Ovary (tissue), 9 donors: ENCODE measurements around the gene FNDC11. TPM values are rescaled to one million over a fixed set of nuclear protein-coding genes. Genes with fewer than 3 reads are reported as not detected.
"Not testable (repeated sequence)": the region's sequence is repeated elsewhere in the genome, so short reads cannot be mapped to it uniquely, and the experiment has no call there.

Experiments used
- DNase-seq, 5 donors: peaks; one replicate each; pipeline ENCODE4 v3.0.0-alpha.2; 2019 to 2020
- H3K27ac ChIP-seq, 2 donors: fragments of 200-600 bp; one replicate each; pipeline versions ENCODE4 v1.5.1 to v1.8.0; 2019 to 2022
- H3K27me3 ChIP-seq: fragments of 200-600 bp; one replicate; pipeline ENCODE4 v1.8.0; 2022
- H3K36me3 ChIP-seq: fragments of 200-600 bp; sonication (generic); one replicate; pipeline ENCODE4 v1.5.1; 2019
- H3K4me1 ChIP-seq: one replicate; pipeline ENCODE4 v1.8.1; 2013; ENCODE audit warnings: mild to moderate bottlenecking, moderate library complexity; ENCODE audit not compliant: insufficient read depth
- H3K4me3 ChIP-seq: fragments of 200-600 bp; sonication (generic); one replicate; pipeline ENCODE4 v1.5.1; 2017
- H3K9me3 ChIP-seq, 2 donors: fragments of 200-600 bp in 1 of 2; sonication (generic) in 1 of 2; one replicate each; pipeline versions ENCODE4 v1.5.1 to v1.8.1; 2013 to 2019; ENCODE audit warnings: mild to moderate bottlenecking in 1 of 2, moderate library complexity in 1 of 2
- EP300 ChIP-seq: sonication (generic); formaldehyde crosslinking; IDR thresholded peaks from one replicate; pipeline ENCODE4 v1.6.1; 2017; ENCODE audit warnings: antibody characterized with exemption
- POLR2A ChIP-seq: fragments of 450-650 bp; IDR thresholded peaks from one replicate; pipeline ENCODE4 v1.6.1; 2017; ENCODE audit warnings: antibody characterized with exemption, mild to moderate bottlenecking, moderate library complexity
- WGBS, 3 donors: extraction: QIAGEN DNeasy Blood & Tissue Kit in 1 of 3; methylation state at CpG; one replicate each; pipeline versions ENCODE4 v1.1.5 to v1.1.7; 2013 to 2017; 5-methylcytosine and 5-hydroxymethylcytosine counted together
- intact Hi-C, 4 donors: fragments of 100-400 bp; cut with DNase I; formaldehyde crosslinking; loops; one replicate each; pipeline versions ENCODE4 v1.11.0 to v1.15.1; 2022 to 2023
- polyA plus RNA-seq, 2 donors: library from polyadenylated mRNA; stranded (reverse); fragments of 200-250 nt in 1 of 2; fragments of 350-450 nt in 1 of 2; fragmentation: Illumina TruSeq in 1 of 2; extraction: RNeasy Lipid Tissue Mini Kit (QIAGEN cat#74804) in 1 of 2; gene quantifications; one replicate each; pipeline ENCODE4 v1.2.3, GENCODE V29; 2013 to 2014
- total RNA-seq, 7 donors: library from RNA; depleted of rRNA in 2 of 7; stranded (reverse); fragments of >200 nt in 2 of 7; fragmentation: NEBNext Ultra II Directional in 3 of 7; extraction: Animal tissue kit (Norgen Biotek cat#: 25700) in 3 of 7; gene quantifications; one replicate each; pipeline versions ENCODE4 v1.1.0 to v1.2.4, GENCODE V29; 2016 to 2023
- TF ChIP-seq, protein P1 (sequence below), 3 donors: fragments of 450-650 bp in 2 of 3; fragments of 200-600 bp in 1 of 3; IDR thresholded peaks; one replicate each; pipeline versions ENCODE4 v1.5.1 to v1.8.0; 2016 to 2022; ENCODE audit warnings: antibody characterized with exemption in 3 of 3, mild to moderate bottlenecking in 1 of 3
- donor health status: DM: no; HTN: no; CAD: no; lungs with moderate emphysema.
- donor health status: DM: no; HTN: no; CAD: no.
- donor health status: Bipolar disorder and iron deficiency.
- donor health status: DM: yes; HTN: yes; CAD: no.
- donor health status: DM: no; HTN: no; CAD: no.
- donor health status: DM: yes; HTN: yes; CAD: no.

FNDC11 gene
- total and polyA plus RNA-seq, 9 donors: 0.10 to 5.5 (median 0.35) TPM; not detected in 2

- WGBS, 3 donors: 88 to 96% (median 91%) methylated on average over 30 of the region's 30 CpGs
- H3K4me3 ChIP-seq: no peak overlapping the region
- H3K27me3 ChIP-seq: no peaks in the 10 kb centered on the region
- H3K9me3 ChIP-seq: peaks cover 0 to 26% of the 10 kb centered on the region in 2 donors
- H3K27ac ChIP-seq: no peak overlapping the region
- intact Hi-C loops: no loop called here
- DNase-seq: peak in 1 of 5 donors; percentile 12
- no peaks in the 10 kb centered on the region for H3K4me1 ChIP-seq
- H3K36me3 ChIP-seq: no peaks in the 10 kb centered on the region
- TF ChIP-seq EP300: no peak
- TF ChIP-seq, protein P1, sequence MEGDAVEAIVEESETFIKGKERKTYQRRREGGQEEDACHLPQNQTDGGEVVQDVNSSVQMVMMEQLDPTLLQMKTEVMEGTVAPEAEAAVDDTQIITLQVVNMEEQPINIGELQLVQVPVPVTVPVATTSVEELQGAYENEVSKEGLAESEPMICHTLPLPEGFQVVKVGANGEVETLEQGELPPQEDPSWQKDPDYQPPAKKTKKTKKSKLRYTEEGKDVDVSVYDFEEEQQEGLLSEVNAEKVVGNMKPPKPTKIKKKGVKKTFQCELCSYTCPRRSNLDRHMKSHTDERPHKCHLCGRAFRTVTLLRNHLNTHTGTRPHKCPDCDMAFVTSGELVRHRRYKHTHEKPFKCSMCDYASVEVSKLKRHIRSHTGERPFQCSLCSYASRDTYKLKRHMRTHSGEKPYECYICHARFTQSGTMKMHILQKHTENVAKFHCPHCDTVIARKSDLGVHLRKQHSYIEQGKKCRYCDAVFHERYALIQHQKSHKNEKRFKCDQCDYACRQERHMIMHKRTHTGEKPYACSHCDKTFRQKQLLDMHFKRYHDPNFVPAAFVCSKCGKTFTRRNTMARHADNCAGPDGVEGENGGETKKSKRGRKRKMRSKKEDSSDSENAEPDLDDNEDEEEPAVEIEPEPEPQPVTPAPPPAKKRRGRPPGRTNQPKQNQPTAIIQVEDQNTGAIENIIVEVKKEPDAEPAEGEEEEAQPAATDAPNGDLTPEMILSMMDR (IDR thresholded peaks at IDR 0.05): no peak
- no peak for TF ChIP-seq POLR2A
Measured at GRCh38 chr20:63507083-63507743, 46.7 kb upstream of the FNDC11 start.

GRCh38 chr20:63508072-63508768 is 45.7 kb upstream of the FNDC11 start:
- H3K4me3 ChIP-seq: no peak overlapping the region
- intact Hi-C loops: no loop called here
- TF ChIP-seq, protein P1 (IDR thresholded peaks at IDR 0.05): no peak
- TF ChIP-seq EP300 (no peak), POLR2A (no peak)
- no peaks in the 10 kb centered on the region for H3K27me3 ChIP-seq
- no peaks in the 10 kb centered on the region for H3K36me3 ChIP-seq
- no peaks in the 10 kb centered on the region for H3K4me1 ChIP-seq
- 81 to 86% (median 84%) methylated on average over 33 of the region's 33 CpGs for WGBS, 3 donors
- no peak for DNase-seq
- H3K27ac ChIP-seq: no peak overlapping the region
- peaks cover 0 to 26% of the 10 kb centered on the region in 2 donors for H3K9me3 ChIP-seq

GRCh38 chr20:63509088-63509564 is 44.8 kb upstream of the FNDC11 start:
- TF ChIP-seq, protein P1 (IDR thresholded peaks at IDR 0.05): no peak
- TF ChIP-seq POLR2A (no peak), EP300 (no peak)
- no peaks in the 10 kb centered on the region for H3K4me1 ChIP-seq
- no peaks in the 10 kb centered on the region for H3K36me3 ChIP-seq
- DNase-seq: no peak
- H3K27ac ChIP-seq: no peak overlapping the region
- H3K9me3 ChIP-seq: peaks cover 0 to 23% of the 10 kb centered on the region in 2 donors
- WGBS, 3 donors: 85 to 90% (median 88%) methylated on average over 9 of the region's 9 CpGs
- intact Hi-C loops: no loop called here
- H3K4me3 ChIP-seq: no peak overlapping the region
- no peaks in the 10 kb centered on the region for H3K27me3 ChIP-seq

DNA sequence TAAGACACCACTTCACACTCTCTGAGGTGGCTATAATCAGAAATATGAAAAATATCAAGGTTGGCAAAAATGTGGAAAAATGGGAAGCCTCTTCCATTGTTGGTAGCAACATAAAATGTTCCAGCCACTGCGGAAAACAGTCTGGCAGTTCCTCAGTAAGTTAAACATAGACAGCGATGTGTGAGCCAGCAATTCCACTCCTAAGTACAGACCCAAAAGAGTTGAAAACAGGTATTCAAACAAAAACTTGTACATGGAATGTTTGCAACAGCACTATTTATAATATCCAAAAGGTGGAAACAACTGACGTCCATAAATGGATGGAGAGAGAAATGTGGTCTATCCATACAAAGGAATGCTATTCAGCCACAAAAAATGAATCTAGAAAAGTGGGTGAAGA is 40.8 kb upstream of the FNDC11 start:
- Histone ChIP-seq H3K36me3 (no peaks in the 10 kb centered on the region), H3K4me3 (no peak overlapping the region), H3K4me1 (no peaks in the 10 kb centered on the region), H3K9me3 (peaks cover 0 to 1% of the 10 kb centered on the region in 2 donors), H3K27ac (no peak overlapping the region), H3K27me3 (no peaks in the 10 kb centered on the region)
- no peak for DNase-seq
- 67 to 90% (median 75%) methylated on average over 3 of the region's 3 CpGs for WGBS, 3 donors
- no peak for TF ChIP-seq POLR2A
- TF ChIP-seq EP300: no peak
- TF ChIP-seq, protein P1 (IDR thresholded peaks at IDR 0.05): no peak
- intact Hi-C loops: no loop called here

GRCh38 chr20:63514520-63514919 is 39.4 kb upstream of the FNDC11 start:
- H3K9me3 ChIP-seq, H3K27me3 ChIP-seq, H3K27ac ChIP-seq, H3K4me3 ChIP-seq, H3K4me1 ChIP-seq, intact Hi-C loops, H3K36me3 ChIP-seq: not testable (repeated sequence)
- 66 to 81% (median 67%) methylated on average over 10 of the region's 10 CpGs for WGBS, 3 donors
- DNase-seq: peak in 1 of 5 donors; percentile 14
